HL-60/S4 treated with phorbol 12-myristate 13-acetate at 8.2 ng/mL for 4 days and 3 days (cell line): ENCODE data around the gene TNRC6A.
"Not testable (repeated sequence)": the region's sequence is repeated elsewhere in the genome, so short reads cannot be mapped to it uniquely, and the experiment has no call there.

Experiments used
- in situ Hi-C: fragments of 300-500 bp; cut with MboI; formaldehyde crosslinking; loops from 2 replicates; pipeline ENCODE4 v1.15.0; 2022; ENCODE audit warnings: low sequenced_read_pairs

Gene TNRC6A

GRCh38 chr16:24729243-24729950 is at the start of gene TNRC6A:
Gene TNRC6A, plus strand, starts transcription at chr16:24729651. Its CDS starts 191 bp downstream, at chr16:24729842.
- in situ Hi-C loops, result no loop called here

- in situ Hi-C loops, result no loop called here
Observed at GRCh38 chr16:24681793-24682192, 47.7 kb upstream of the TNRC6A start.

GRCh38 chr16:24683250-24683649 is 46.2 kb upstream of the TNRC6A start:
- in situ Hi-C loops, result no loop called here

- in situ Hi-C loops, result no loop called here
Observed at GRCh38 chr16:24683847-24684493, 45.5 kb upstream of the TNRC6A start.

GRCh38 chr16:24685539-24686432 is 43.7 kb upstream of the TNRC6A start:
- in situ Hi-C loops, result no loop called here

- in situ Hi-C loops, result no loop called here
Observed at GRCh38 chr16:24686678-24687077, 42.8 kb upstream of the TNRC6A start.

GRCh38 chr16:24688359-24688758 is 41.1 kb upstream of the TNRC6A start:
- in situ Hi-C loops, result no loop called here

- in situ Hi-C loops, result no loop called here
Observed at GRCh38 chr16:24689128-24689527, 40.3 kb upstream of the TNRC6A start.

- in situ Hi-C loops, result no loop called here
Observed at GRCh38 chr16:24692854-24693253, 36.6 kb upstream of the TNRC6A start.

- in situ Hi-C loops, result no loop called here
Observed at GRCh38 chr16:24694931-24695330, 34.5 kb upstream of the TNRC6A start.

GRCh38 chr16:24696699-24697098 is 32.8 kb upstream of the TNRC6A start:
- in situ Hi-C loops, result no loop called here

- in situ Hi-C loops, result no loop called here
Observed at GRCh38 chr16:24698308-24698707, 31.1 kb upstream of the TNRC6A start.

- in situ Hi-C loops, result no loop called here
Observed at GRCh38 chr16:24699151-24699723, 30.2 kb upstream of the TNRC6A start.

- in situ Hi-C loops, result no loop called here
Observed at GRCh38 chr16:24700549-24701392, 28.7 kb upstream of the TNRC6A start.

- in situ Hi-C loops, result no loop called here
Observed at GRCh38 chr16:24701521-24701951, 27.9 kb upstream of the TNRC6A start.

- in situ Hi-C loops, result not testable (repeated sequence)
Observed at GRCh38 chr16:24707760-24708159, 21.7 kb upstream of the TNRC6A start.

GRCh38 chr16:24713379-24713778 is 16.1 kb upstream of the TNRC6A start:
- in situ Hi-C loops, result no loop called here

- in situ Hi-C loops, result no loop called here
Observed at GRCh38 chr16:24717411-24717810, 12.0 kb upstream of the TNRC6A start.

GRCh38 chr16:24718967-24719521 is 10.4 kb upstream of the TNRC6A start:
- in situ Hi-C loops, result no loop called here

- in situ Hi-C loops, result no loop called here
Observed at GRCh38 chr16:24721830-24722238, 7.6 kb upstream of the TNRC6A start.
